Activated naive CD8-positive, alpha-beta T cell treated with anti-CD3 and anti-CD28 coated beads, Interleukin-2, amount 50 U/mL, for 24 hours (primary cell): Measurements from ENCODE around the gene TBC1D24.

Source experiments
- ATAC-seq: fragments of 150-1000 bp; cut with Tn5 transposase; one replicate; pipeline ENCODE4 v1.10.0; 2021
- DNase-seq: peaks from one replicate; pipeline ENCODE4 v3.0.0; 2021
- H3K27ac Mint-ChIP-seq: one replicate; pipeline ENCODE4 v1.8.0; 2021; ENCODE audit warnings: mild to moderate bottlenecking, mixed read lengths
- H3K27me3 Mint-ChIP-seq: one replicate; pipeline ENCODE4 v1.8.0; 2021; ENCODE audit warnings: mixed read lengths
- H3K36me3 Mint-ChIP-seq: one replicate; pipeline ENCODE4 v1.8.0; 2021; ENCODE audit warnings: low read depth, mixed read lengths
- H3K4me1 Mint-ChIP-seq: one replicate; pipeline ENCODE4 v1.8.0; 2021; ENCODE audit warnings: mixed read lengths
- H3K4me3 Mint-ChIP-seq: one replicate; pipeline ENCODE4 v1.8.0; 2021; ENCODE audit warnings: mild to moderate bottlenecking, moderate library complexity, mixed read lengths
- H3K9me3 Mint-ChIP-seq: one replicate; pipeline ENCODE4 v1.8.0; 2021; ENCODE audit warnings: mixed read lengths

The TBC1D24 gene

GRCh38 chr16:2516391-2517240, 41.7 kb downstream of the TBC1D24 start:
- peaks cover 63% of the 10 kb centered on the region for H3K4me1 Mint-ChIP-seq
- DNase-seq (no peak), ATAC-seq (no peak)
- peak overlapping the region; percentile 90 for H3K4me3 Mint-ChIP-seq
- peaks cover 16% of the 10 kb centered on the region for H3K36me3 Mint-ChIP-seq
- no peaks in the 10 kb centered on the region for H3K9me3 Mint-ChIP-seq
- H3K27ac Mint-ChIP-seq = peak overlapping the region; percentile 91
- no peaks in the 10 kb centered on the region for H3K27me3 Mint-ChIP-seq

GRCh38 chr16:2517954-2518605, 43.2 kb downstream of the TBC1D24 start:
- H3K4me3 Mint-ChIP-seq = no peak overlapping the region
- H3K27ac Mint-ChIP-seq = peak overlapping the region; percentile 91
- no peaks in the 10 kb centered on the region for H3K27me3 Mint-ChIP-seq
- H3K36me3 Mint-ChIP-seq = peaks cover 16% of the 10 kb centered on the region
- no peak for ATAC-seq
- no peak for DNase-seq
- peaks cover 56% of the 10 kb centered on the region for H3K4me1 Mint-ChIP-seq
- no peaks in the 10 kb centered on the region for H3K9me3 Mint-ChIP-seq

DNA sequence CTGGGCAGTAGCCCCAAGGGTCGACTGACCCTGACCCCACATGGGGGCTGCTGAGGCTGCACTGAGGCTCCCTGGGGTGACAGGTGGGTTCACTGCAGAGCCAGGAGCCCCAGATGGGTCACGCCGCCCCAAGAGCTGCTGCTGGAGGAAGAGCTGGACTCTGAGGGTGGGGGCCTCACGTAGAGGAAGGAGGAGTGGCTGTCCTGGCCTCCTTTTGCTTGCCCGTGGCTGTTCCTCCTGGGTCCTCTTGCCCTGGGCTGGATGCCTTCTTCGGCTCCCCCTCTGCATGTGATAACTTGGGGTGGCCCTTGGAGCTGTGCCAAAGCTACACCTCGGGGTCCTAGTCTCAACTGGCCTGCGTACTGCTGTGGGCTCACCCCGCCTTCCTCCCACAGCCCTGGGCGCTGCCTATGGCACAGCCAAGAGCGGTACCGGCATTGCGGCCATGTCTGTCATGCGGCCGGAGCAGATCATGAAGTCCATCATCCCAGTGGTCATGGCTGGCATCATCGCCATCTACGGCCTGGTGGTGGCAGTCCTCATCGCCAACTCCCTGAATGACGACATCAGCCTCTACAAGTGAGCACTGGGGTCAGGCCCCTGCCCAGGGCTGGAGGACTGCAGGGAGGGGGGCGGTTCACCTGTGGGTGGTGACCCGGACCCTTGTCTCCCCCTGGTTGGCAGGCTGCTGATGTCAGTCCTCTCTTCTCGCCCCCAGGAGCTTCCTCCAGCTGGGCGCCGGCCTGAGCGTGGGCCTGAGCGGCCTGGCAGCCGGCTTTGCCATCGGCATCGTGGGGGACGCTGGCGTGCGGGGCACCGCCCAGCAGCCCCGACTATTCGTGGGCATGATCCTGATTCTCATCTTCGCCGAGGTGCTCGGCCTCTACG, 44.1 kb downstream of the TBC1D24 start:
- Mint-ChIP-seq H3K4me3 (peak overlapping the region; percentile 70), H3K9me3 (no peaks in the 10 kb centered on the region), H3K27ac (peak overlapping the region; percentile 79), H3K27me3 (no peaks in the 10 kb centered on the region), H3K36me3 (peaks cover 17% of the 10 kb centered on the region), H3K4me1 (peaks cover 57% of the 10 kb centered on the region)
- DNase-seq = no peak
- ATAC-seq = no peak

- H3K4me3 Mint-ChIP-seq = peak overlapping the region; percentile 70
- peak overlapping the region; percentile 79 for H3K27ac Mint-ChIP-seq
- H3K27me3 Mint-ChIP-seq = no peaks in the 10 kb centered on the region
- H3K9me3 Mint-ChIP-seq = no peaks in the 10 kb centered on the region
- H3K36me3 Mint-ChIP-seq = peaks cover 22% of the 10 kb centered on the region
- peaks cover 55% of the 10 kb centered on the region for H3K4me1 Mint-ChIP-seq
- ATAC-seq (no peak), DNase-seq (no peak)
Measured at GRCh38 chr16:2519711-2520080, 44.8 kb downstream of the TBC1D24 start.

GRCh38 chr16:2520097-2520783, 45.3 kb downstream of the TBC1D24 start, which contains the start of gene AMDHD2:
Gene AMDHD2 (plus strand): TSS chr16:2520371. CDS start chr16:2520459, 88 bp downstream.
- peak; percentile 92 for DNase-seq
- Mint-ChIP-seq H3K27me3 (no peaks in the 10 kb centered on the region), H3K36me3 (peaks cover 24% of the 10 kb centered on the region), H3K9me3 (no peaks in the 10 kb centered on the region), H3K27ac (peak within 1 kb of the TSS; percentile 89), H3K4me1 (peaks cover 50% of the 10 kb centered on the region), H3K4me3 (peak within 1 kb of the TSS; percentile 79)
- peak; percentile 67 for ATAC-seq

GRCh38 chr16:2520784-2521531, 46.0 kb downstream of the TBC1D24 start:
- peaks cover 43% of the 10 kb centered on the region for H3K4me1 Mint-ChIP-seq
- H3K36me3 Mint-ChIP-seq = peaks cover 21% of the 10 kb centered on the region

GRCh38 chr16:2523801-2524231, 48.9 kb downstream of the TBC1D24 start:
- H3K4me1 Mint-ChIP-seq = peaks cover 19% of the 10 kb centered on the region
- ATAC-seq = no peak
- H3K4me3 Mint-ChIP-seq = no peak overlapping the region
- H3K36me3 Mint-ChIP-seq = peaks cover 13% of the 10 kb centered on the region
- no peaks in the 10 kb centered on the region for H3K9me3 Mint-ChIP-seq
- no peaks in the 10 kb centered on the region for H3K27me3 Mint-ChIP-seq
- no peak overlapping the region for H3K27ac Mint-ChIP-seq
- no peak for DNase-seq

More at GRCh38 chr16:2520784-2521531, 46.0 kb downstream of the TBC1D24 start:
- peak overlapping the region; percentile 89 for H3K27ac Mint-ChIP-seq
- no peaks in the 10 kb centered on the region for H3K27me3 Mint-ChIP-seq
- DNase-seq (peak; percentile 56), ATAC-seq (peak; percentile 41)
- H3K9me3 Mint-ChIP-seq = no peaks in the 10 kb centered on the region
- peak overlapping the region; percentile 79 for H3K4me3 Mint-ChIP-seq

DNA sequence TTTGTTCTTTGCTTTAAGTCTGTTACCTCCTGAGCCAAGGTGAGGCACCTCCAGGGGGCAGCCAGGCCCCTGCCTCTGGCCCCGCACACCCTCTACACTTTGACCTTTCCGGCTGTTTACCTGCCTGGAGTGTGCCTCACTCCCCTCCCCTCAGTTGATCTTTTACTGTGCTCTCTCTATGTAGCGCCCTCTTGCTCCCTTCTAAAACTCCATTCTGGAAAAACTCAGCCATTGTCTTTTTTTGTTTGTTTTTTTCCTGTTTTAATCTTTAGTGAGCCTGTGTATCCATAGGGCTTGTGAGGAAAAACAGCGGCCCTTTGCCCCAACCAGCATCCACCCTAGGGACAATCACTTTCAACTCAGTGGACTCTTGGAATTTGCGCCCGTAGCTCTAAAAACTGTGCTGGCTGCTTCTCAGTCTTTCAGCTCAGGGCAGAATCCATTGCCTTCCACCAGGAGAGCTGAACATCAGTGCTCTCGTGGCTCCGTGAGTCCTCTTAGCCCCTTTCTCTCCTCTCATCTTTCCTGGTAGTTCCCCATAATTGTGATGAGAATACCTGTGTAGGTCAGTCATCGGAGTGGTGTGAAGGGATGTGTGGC, 49.5 kb downstream of the TBC1D24 start:
- DNase-seq (no peak), ATAC-seq (no peak)
- Mint-ChIP-seq H3K4me3 (no peak overlapping the region), H3K9me3 (no peaks in the 10 kb centered on the region), H3K4me1 (peaks cover 15% of the 10 kb centered on the region), H3K27ac (no peak overlapping the region), H3K36me3 (peaks cover 13% of the 10 kb centered on the region), H3K27me3 (no peaks in the 10 kb centered on the region)

DNA sequence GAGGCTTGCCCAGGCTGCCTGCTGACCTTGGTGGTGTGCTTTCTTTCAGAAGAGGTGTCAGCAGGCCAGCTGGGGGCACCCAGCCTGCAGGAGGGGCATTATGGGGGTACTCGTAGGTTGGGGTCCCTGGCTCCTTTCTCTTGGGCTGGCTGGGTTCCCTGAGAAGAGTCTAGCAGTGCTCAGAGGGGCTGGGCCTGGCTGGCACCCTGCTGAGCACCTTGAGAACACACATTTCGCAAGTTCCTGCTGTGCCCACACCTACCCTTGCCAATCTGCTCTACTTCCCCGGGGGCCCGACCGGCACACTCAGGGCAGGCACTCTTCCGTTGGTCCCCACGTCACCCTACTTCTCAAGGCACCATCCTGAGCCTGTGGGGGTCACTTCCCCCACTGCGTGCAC, 51.2 kb downstream of the TBC1D24 start:
- Mint-ChIP-seq H3K9me3 (no peaks in the 10 kb centered on the region), H3K4me1 (peaks cover 9% of the 10 kb centered on the region), H3K27ac (no peak overlapping the region), H3K27me3 (no peaks in the 10 kb centered on the region), H3K4me3 (no peak overlapping the region), H3K36me3 (peaks cover 11% of the 10 kb centered on the region)
- no peak for DNase-seq
- no peak for ATAC-seq

DNA sequence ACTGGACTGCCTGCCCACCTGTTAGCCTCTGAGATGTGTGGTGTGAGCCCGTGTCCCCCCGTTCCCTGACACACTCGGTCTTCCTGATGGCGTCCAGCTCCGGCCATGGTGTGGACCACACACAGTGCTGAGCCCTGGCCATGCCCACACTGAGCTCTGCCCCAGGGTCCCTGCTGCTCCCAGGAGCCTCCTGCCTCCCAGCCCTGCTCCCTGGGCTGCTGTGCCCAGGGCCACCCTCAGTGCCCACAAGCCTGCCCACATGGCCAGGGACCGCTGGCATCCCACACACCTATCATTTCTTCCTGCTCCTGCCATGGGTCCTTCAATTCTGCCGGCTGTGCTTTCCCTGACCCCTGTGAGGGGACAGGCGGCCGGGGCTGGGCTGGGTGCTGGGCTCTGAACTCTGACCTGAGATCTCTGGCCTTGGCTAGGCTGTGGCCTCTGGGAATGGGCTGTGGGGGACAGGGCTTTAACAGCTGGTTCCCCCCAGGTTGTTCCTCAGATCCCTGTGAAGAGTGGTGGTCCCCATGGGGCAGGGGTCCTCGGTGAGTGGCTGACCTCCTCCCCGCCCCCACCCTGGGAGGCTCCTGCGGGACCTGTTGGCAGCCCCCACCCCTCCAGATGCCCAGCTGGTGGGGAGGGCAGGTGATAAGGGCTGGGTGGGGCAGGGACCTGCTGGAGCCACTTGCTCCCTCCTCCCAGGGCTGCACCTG, 52.3 kb downstream of the TBC1D24 start:
- Mint-ChIP-seq H3K9me3 (no peaks in the 10 kb centered on the region), H3K36me3 (peaks cover 10% of the 10 kb centered on the region), H3K27me3 (no peaks in the 10 kb centered on the region), H3K27ac (no peak overlapping the region), H3K4me3 (no peak overlapping the region), H3K4me1 (peaks cover 11% of the 10 kb centered on the region)
- DNase-seq (no peak), ATAC-seq (no peak)

GRCh38 chr16:2527784-2528100, 52.8 kb downstream of the TBC1D24 start:
- Mint-ChIP-seq H3K4me1 (peaks cover 15% of the 10 kb centered on the region), H3K9me3 (no peaks in the 10 kb centered on the region), H3K27me3 (no peaks in the 10 kb centered on the region), H3K27ac (no peak overlapping the region), H3K4me3 (no peak overlapping the region), H3K36me3 (peaks cover 10% of the 10 kb centered on the region)
- no peak for DNase-seq
- no peak for ATAC-seq

DNA sequence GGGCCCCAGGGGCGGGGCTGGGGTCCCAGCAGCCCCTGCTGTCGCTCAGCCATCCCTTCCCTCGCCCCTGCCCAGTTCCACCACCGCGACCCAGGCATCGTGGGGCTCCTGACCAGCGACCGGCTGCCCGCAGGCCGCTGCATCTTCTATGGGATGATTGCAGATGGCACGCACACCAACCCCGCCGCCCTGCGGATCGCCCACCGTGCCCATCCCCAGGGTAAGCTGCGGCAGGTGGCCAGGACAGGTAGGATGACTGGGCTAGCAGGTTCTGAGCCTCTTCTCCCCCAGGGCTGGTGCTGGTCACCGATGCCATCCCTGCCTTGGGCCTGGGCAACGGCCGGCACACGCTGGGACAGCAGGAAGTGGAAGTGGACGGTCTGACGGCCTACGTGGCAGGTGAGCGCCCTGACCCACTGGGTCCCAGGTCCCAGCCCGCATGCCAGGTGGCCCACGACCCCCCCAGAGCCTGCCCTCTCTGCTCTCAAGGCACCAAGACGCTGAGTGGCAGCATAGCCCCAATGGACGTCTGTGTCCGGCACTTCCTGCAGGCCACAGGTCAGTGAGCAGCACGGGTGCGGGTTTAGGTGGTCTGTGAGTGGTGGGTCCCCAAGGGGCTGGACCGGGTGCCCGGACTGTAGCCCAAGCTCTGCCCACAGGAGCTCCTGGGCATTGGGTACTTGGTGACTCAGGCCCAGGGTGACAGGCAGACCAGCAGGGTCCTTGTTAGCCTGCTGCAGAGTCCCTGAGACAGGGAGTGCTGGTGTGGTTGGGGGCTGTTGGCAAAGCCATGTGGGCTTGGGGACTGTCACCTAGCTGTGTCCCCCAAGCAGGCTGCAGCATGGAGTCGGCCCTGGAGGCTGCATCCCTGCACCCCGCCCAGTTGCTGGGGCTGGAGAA, 53.5 kb downstream of the TBC1D24 start:
- Mint-ChIP-seq H3K27me3 (no peaks in the 10 kb centered on the region), H3K27ac (no peak overlapping the region), H3K9me3 (no peaks in the 10 kb centered on the region), H3K4me1 (peaks cover 18% of the 10 kb centered on the region), H3K36me3 (peaks cover 10% of the 10 kb centered on the region), H3K4me3 (no peak overlapping the region)
- no peak for DNase-seq
- no peak for ATAC-seq
